ENCODE measurements around the gene ZNF263.

ZNF263 gene

GRCh38 chr16:3282730-3283542 is at the start of gene ZNF263:
Gene ZNF263 (plus strand): TSS chr16:3283491. CDS start chr16:3283819, 328 bp downstream.
- peak; percentile 88 for DNase-seq

DNA sequence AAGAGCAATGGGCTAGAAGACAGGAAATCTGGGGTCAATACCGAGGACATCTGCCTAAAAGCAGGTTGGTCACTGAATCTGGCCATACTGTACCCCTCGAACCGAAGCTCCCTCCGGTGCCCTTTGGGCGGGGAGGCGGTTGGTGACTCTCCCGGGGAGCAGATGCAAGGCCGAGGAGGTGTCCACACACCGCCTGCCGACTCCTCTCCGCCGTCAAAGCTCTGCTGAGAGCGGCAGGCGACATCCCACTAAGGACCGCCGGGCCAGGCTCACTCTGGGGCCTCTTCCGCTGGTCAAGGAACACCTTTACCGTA is 48.8 kb upstream of the ZNF263 start:
- no peak for DNase-seq

GRCh38 chr16:3234857-3235561 is 48.3 kb upstream of the ZNF263 start, which contains the start of gene ZNF200:
Gene ZNF200 (minus strand): TSS chr16:3235158. CDS start chr16:3233755, 1,403 bp downstream.
- peak; percentile 56 for DNase-seq

DNA sequence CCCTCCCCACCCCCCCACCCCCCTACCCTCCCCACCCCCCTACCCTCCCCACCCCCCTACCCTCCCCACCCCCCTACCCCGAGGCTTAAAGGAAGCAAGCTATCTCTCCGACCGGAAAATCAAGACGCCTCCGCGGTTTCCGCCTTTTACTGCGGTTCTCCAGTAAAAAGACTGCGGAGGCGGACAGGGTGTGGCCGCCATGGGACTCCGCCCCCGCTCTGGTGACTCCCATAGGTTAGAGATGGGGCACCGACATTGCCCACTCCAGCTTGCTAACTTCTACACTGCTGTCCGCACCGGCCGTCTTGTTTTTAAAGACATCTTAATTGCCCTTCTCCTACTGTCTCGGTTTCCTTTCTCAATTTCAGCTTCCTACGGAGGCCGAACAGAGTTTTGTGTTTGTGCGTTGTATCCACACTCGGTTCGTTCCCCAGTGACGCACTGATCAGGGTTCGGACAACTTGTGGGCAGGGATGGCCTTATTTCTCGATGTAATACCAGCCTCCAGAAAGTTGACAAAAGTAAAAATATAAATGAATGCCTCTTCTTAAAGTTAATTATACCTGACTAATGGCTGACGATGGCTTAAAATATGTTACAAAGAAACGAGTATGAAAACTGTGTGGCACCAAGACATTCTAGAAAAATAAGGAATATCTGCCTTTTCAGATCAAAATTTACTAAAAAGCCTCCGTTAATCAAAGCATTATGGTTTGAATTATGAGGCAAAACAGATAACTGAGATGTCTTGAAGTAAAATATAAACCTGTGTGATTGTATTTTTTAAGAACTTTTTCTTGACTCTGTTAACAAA is 47.2 kb upstream of the ZNF263 start:
- DNase-seq, result no peak

DNA sequence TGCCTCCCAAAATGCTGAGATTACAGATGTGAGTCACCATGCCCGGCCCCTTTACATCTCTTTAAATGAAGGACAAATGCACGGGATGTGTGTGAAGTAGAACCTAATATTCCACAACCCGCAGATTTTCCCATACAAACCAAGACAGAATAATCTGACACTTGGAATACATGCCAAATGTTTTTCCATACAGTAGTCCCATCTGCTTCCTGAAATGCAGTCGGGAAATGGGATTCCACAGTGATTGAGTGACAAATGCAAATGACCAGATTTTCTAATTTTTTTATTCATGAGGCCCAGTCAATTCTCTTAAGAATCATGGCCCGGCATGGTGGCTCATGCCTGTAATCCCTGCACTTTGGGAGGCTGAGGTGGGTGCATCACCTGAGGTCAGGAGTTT is 41.5 kb upstream of the ZNF263 start:
- DNase-seq, result no peak

DNA sequence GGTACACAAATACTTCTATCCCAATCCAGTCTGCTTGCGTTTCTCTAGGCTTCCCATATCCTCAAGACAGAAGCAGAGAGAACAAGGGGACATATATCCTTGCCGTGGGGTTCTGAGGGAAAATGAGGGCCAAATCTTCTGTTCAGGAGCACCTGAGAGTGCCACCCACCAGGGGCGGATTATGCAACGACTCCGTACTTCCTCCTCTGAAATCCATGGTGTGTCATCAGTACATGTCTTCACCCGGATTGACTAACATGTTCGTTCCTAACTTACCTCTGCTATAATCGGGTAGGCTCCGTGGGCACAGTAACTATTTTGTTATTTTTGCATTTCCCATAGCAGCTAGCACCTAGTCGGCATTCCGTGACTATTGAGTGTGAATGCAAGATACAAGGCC is 40.6 kb upstream of the ZNF263 start:
- DNase-seq, result no peak

- DNase-seq, result no peak
Measured at GRCh38 chr16:3243882-3244281, 39.4 kb upstream of the ZNF263 start.

DNA sequence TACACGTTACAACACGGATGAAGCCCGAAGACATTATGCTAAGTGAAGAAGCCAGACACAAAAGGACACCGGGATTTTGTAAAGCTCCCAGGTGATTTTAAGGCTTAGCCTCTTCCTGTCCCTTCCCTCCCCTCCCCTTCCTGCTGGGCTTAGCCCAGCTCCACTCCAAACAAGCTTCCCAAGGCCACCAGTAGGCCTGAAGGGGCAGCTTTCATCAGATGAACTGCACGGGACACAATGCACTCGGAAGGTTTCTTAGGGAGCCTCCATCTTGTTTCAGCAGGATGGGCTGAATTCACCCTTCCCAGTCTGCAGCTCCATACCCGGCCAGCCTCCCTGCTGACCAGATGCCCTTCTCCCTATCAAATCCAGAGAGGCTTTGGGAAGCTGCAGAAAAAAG is 37.3 kb upstream of the ZNF263 start:
- DNase-seq, result no peak

DNA sequence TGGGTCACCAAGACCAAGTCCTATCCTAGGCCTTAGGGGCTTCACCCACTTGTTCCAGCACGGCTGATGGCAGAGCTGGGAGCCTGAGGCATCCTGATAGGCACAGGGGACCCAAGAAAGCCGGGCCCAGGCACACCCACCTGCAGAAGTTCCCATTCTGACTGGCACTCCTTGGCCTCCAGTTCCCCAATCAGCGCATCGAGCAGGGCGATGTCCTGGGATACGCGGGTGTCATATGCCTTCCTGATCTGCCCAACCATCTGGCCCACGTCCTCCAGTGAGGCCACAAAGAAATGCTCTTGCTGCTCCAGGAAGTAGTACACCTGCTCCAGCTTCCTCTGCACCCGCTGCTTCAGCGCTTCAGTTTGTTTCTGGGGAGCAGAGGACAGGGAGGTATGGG is 36.4 kb upstream of the ZNF263 start:
- DNase-seq, result no peak

GRCh38 chr16:3248596-3248995 is 34.7 kb upstream of the ZNF263 start:
- no peak for DNase-seq

DNA sequence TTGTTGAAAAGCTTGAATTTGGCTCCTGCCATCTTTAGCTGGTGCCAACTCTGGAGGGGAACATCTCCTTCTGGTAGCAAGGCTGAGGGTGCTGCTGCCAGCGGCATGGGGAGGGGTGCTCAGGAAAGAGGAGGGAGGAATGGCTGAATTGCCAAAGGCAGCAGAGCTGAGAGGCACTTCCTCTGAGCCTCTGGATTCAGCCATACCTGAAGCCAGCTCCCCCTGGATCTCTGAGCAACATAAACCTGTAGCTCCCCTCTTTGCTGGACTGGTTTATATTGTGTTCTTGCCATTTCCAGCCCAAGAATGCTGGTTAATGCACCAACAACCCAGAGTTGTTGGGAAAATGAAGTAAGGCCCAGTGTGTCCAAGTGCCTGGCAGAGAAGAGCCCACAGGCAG is 34.3 kb upstream of the ZNF263 start:
- no peak for DNase-seq

DNA sequence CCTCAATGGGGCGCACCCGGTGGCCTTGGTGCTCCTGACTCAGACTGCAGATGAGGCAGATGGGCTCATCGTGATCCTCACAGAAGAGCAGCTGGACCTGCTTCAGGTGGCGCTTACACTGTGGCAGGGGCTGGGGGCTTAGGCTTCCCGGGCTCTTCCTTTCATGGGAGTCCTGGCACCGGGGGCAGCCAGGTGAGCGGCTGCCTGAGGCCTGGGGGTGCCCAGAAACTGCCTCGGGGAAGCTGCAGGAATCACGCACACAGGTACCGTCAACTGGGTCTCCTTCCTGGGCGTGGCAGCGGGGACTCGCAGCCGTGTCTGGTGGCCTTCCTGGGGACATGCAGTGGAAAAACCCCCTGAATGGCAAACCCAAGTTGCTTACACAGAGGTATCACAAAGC is 33.8 kb upstream of the ZNF263 start:
- DNase-seq, result no peak

- no peak for DNase-seq
Measured at GRCh38 chr16:3252967-3253366, 30.3 kb upstream of the ZNF263 start.

DNA sequence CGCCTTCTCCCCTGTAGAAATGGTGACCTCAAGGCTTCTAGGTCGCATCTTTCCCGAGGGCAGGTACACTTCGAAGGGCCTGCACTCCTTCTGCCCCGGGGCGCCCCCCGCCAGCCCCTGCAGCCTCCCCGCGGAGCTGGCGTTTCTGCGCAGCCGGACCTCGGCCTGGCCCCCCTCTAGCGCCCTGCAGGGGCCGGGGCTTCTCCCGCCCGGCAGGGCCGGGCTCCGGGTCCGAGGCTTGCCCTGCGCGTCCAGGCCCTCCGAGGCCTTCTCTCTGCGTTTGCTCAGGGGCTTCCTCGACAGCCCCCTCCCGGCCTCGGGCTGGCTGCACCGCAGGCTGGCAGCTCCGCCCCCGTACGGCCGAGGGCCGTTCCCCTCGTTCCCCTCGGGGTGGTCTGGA is 29.0 kb upstream of the ZNF263 start:
- no peak for DNase-seq

- no peak for DNase-seq
Measured at GRCh38 chr16:3256146-3256865, 27.0 kb upstream of the ZNF263 start, which contains the start of gene MEFV. Gene MEFV (minus strand): TSS chr16:3256633. CDS start chr16:3256587, 46 bp downstream.

DNA sequence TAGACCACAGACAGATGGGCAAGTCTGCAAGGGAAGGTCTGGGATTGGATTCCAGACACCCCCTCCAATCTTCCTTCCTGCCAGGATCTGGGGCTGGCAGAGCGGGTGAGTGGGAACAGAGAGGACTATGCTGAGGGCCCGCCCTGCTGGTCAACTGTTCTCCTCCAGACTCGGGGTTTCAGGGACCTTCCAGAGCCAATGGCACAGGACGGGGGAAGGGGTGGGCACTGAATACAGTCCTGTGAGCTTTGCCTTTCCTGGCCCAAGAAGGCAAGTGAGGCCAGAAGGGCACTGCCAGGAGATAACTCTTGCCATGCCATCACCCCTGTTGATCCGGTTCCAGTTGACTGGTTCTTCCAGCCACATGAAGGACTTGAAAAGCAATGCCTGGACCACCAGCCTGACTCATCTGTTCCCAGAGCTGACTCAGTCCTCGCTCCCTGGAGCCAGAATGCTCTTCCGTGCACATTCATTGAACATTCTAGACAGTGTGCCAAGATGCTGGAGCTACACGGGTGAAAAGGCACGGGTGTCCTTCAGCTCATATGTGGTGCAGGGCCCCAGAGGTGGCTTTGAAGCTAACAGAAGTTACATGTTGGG is 26.3 kb upstream of the ZNF263 start:
- no peak for DNase-seq

DNA sequence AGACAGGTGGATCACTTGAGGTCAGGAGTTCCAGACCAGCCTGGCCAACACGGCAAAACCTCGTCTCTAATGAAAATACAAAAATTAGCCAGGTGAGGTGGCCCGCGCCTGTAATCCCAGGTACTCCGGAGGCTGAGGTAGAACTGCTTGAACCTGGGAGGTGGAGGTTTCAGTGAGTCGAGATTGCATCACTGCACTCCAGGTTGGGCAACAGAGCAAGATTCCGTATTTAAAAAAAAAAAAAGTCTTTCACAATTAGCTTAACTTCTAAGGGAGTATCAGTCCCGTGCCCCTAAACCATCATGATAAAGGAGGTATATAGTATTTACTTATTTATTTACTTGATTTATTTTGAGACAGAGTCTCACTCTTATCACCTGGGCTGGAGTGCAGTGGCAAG is 23.5 kb upstream of the ZNF263 start:
- DNase-seq, result no peak

GRCh38 chr16:3262517-3262916 is 20.8 kb upstream of the ZNF263 start:
- no peak for DNase-seq

- peak; percentile 92 for DNase-seq
Measured at GRCh38 chr16:3264137-3265036, 18.9 kb upstream of the ZNF263 start.

- no peak for DNase-seq
Measured at GRCh38 chr16:3266873-3267537, 16.3 kb upstream of the ZNF263 start.

DNA sequence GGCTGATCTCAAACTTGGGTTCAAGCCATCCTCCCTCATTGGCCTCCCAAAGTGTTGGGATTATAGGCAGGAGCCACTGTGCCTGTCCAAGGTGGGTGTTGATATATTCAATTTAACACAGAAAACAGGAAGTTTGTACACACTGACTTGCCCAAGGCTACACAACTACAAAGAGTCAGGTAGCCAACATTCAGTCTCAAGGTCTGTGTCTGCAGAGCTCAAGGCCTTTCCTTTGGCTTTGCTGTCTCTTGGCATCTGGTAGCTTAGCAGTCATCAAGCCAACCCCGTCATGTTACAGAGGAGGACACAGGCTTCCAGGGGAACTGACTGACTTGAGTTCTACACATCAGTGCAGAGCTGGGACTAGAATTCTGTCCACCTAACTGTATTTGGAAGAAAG is 15.0 kb upstream of the ZNF263 start:
- no peak for DNase-seq

All from NCI-H2081 treated with DMSO at 0.1 percent for 48 hours (cell line).